ENCODE data around the gene RFT1.

- TF ChIP-seq POLR2A (IDR thresholded peaks at IDR 0.05) (no peak), CTCF (IDR thresholded peaks at IDR 0.05) (no peak)
Measured at GRCh38 chr3:53114412-53115074, 15.7 kb downstream of the RFT1 start.

Measured in uterus (tissue), 2 donors.